K562 (cell line): Measurements from ENCODE around the gene KIF6. TPM values are rescaled to one million over a fixed set of nuclear protein-coding genes. Genes with fewer than 3 reads are reported as not detected.

Experiments used
- ATAC-seq: fragments of 200-7000 bp; cut with Tn5 transposase; 3 replicates; pipeline ENCODE4 v1.9.1; 2020; ENCODE audit warnings: moderate library complexity
- BruUV-seq: library from RNA; stranded (reverse); fragments of 400-500 nt; replicated peaks from 2 replicates; lab custom pipeline; 2021; lab: Mats Ljungman, UMichigan
- CTCF ChIA-PET: fragments of 300-600 bp; formaldehyde crosslinking; extraction: SDS; loops from one replicate; lab custom pipeline; 2021; ENCODE audit warnings: low intra/inter-chr PET ratio; lab: Yijun Ruan, JAX
- POLR2A ChIA-PET: fragments of 300-600, 350-650 bp; sonication (Branson Sonifier 250); formaldehyde crosslinking; extraction: SDS; loops from one replicate; lab custom pipeline; 2021; ENCODE audit warnings: antibody characterized with exemption, inconsistent platforms; lab: Yijun Ruan, JAX
- DNase-seq, 4 experiments: peaks; one replicate each; pipeline versions ENCODE4 v3.0.0 to v3.0.0-alpha.2; 2011 to 2018; ENCODE audit warnings: low spot score in 3 of 4, mixed read lengths in 3 of 4; ENCODE audit errors: extremely low read depth in 1 of 4
- FAIRE-seq: peaks from 2 replicates; lab custom pipeline; 2011; peaks lifted over from hg19 to GRCh38; lab: Jason Lieb, UNC
- H2AFZ ChIP-seq: 2 replicates; pipeline ENCODE4 v1.6.0; 2011; ENCODE audit warnings: low read depth, low read length, control low read depth, inconsistent platforms
- H3K27ac ChIP-seq: fragments of 200-600 bp; 3 replicates; pipeline ENCODE4 v1.8.0; 2011; ENCODE audit warnings: low read depth, mild to moderate bottlenecking, control low read depth, inconsistent platforms, low read length, moderate library complexity, mixed read lengths; ENCODE audit errors: extremely low read depth
- H3K27me3 ChIP-seq, 2 experiments: fragments of 300-600 bp in 1 of 2; 2 replicates in 1 of 2; 3 replicates in 1 of 2; pipeline versions ENCODE4 v1.6.0 to v1.8.0; 2011; ENCODE audit warnings: inconsistent platforms in 2 of 2, low read length in 2 of 2, mild to moderate bottlenecking in 1 of 2, mixed read lengths in 1 of 2, moderate library complexity in 1 of 2; ENCODE audit not compliant: control insufficient read depth in 2 of 2, insufficient read depth in 2 of 2
- H3K36me3 ChIP-seq: fragments of 300-600 bp; 3 replicates; pipeline ENCODE4 v1.8.0; 2011; ENCODE audit warnings: mild to moderate bottlenecking, low read length, inconsistent platforms; ENCODE audit not compliant: control insufficient read depth, insufficient read depth
- H3K4me1 ChIP-seq, 2 experiments: fragments of 200-600 bp in 1 of 2; replicated peaks in 1 of 2; 2 replicates in 1 of 2; 3 replicates in 1 of 2; pipeline versions ENCODE4 v1.5.1 to v1.8.0; 2011; ENCODE audit warnings: inconsistent platforms in 2 of 2, low read length in 2 of 2, mild to moderate bottlenecking in 1 of 2, mixed read lengths in 1 of 2, moderate library complexity in 1 of 2; ENCODE audit not compliant: control insufficient read depth in 2 of 2, insufficient read depth in 2 of 2
- H3K4me2 ChIP-seq: 2 replicates; pipeline ENCODE4 v1.6.1; 2011; ENCODE audit warnings: low read length, control low read depth, inconsistent platforms, mixed read lengths; ENCODE audit not compliant: insufficient read depth
- H3K4me3 ChIP-seq: fragments of 200-600 bp; sonication (generic), shearing (Covaris generic); 2 replicates; pipeline ENCODE4 v1.5.1; 2016; ENCODE audit warnings: control low read depth, inconsistent platforms
- H3K79me2 ChIP-seq: fragments of 200-600 bp; 3 replicates; pipeline ENCODE4 v1.8.0; 2011; ENCODE audit warnings: low read length, inconsistent platforms; ENCODE audit not compliant: control insufficient read depth, insufficient read depth
- H3K9ac ChIP-seq, 2 experiments: 2 replicates each; pipeline versions ENCODE4 v1.6.0 to v1.6.1; 2011; ENCODE audit warnings: low read depth in 2 of 2, low read length in 2 of 2, control low read depth in 1 of 2, inconsistent platforms in 1 of 2, mild to moderate bottlenecking in 1 of 2, mixed read lengths in 1 of 2; ENCODE audit not compliant: insufficient read depth in 1 of 2
- H3K9me1 ChIP-seq: one replicate; pipeline ENCODE4 v1.6.0; 2011; ENCODE audit warnings: inconsistent platforms, mild to moderate bottlenecking, low read length, moderate library complexity; ENCODE audit not compliant: control insufficient read depth, insufficient read depth
- H3K9me3 ChIP-seq: replicated peaks from 2 replicates; pipeline ENCODE4 v1.5.1; 2011; ENCODE audit warnings: low read depth, low read length, inconsistent platforms; ENCODE audit not compliant: control insufficient read depth, insufficient read depth
- H4K20me1 ChIP-seq: replicated peaks from 2 replicates; pipeline ENCODE4 v1.6.1; 2011; ENCODE audit warnings: low read length, inconsistent platforms, mixed read lengths; ENCODE audit not compliant: control insufficient read depth, insufficient read depth
- GMEB1 ChIP-seq: fragments of 250-450 bp; sonication (Bioruptor Pico); IDR thresholded peaks from 2 replicates; pipeline ENCODE4 v1.4.0; 2020; ENCODE audit warnings: mild to moderate bottlenecking
- PYGO2 ChIP-seq: fragments of 450-650 bp; IDR thresholded peaks from 2 replicates; pipeline ENCODE4 v1.6.1; 2016; ENCODE audit warnings: mild to moderate bottlenecking, missing genetic modification characterization, moderate library complexity, missing compliant biosample characterization
- SRSF1 ChIP-seq: fragments of 200-400 bp; formaldehyde crosslinking; IDR thresholded peaks from 2 replicates; pipeline ENCODE4 v1.6.1; 2017; ENCODE audit warnings: mild to moderate bottlenecking, low read depth, low read length, moderate library complexity
- VEZF1 ChIP-seq: fragments of 200-800 bp; sonication (Bioruptor generic); IDR thresholded peaks from 2 replicates; pipeline ENCODE4 v1.6.1; 2017; ENCODE audit warnings: missing genetic modification characterization, missing compliant biosample characterization
- ZNF318 ChIP-seq, 2 experiments: fragments of 450-650 bp; IDR thresholded peaks; 2 replicates each; pipeline ENCODE4 v1.6.1; 2016; ENCODE audit warnings: mild to moderate bottlenecking in 2 of 2, borderline replicate concordance in 1 of 2, low read depth in 1 of 2, moderate library complexity in 1 of 2
- ZNF512 ChIP-seq: IDR thresholded peaks from 2 replicates; pipeline ENCODE4 v1.6.1; 2016; ENCODE audit warnings: missing genetic modification characterization, missing compliant biosample characterization
- ZNF699 ChIP-seq: fragments of 250-450 bp; sonication (Bioruptor Pico); IDR thresholded peaks from 2 replicates; pipeline ENCODE4 v1.8.0; 2021; ENCODE audit warnings: mild to moderate bottlenecking, moderate library complexity; ENCODE audit not compliant: insufficient replicate concordance
- WGBS: fragments of 100-300 bp; shearing (Covaris generic); methylation state at CpG from one replicate; pipeline ENCODE4 v1.1.6; 2016; ENCODE audit warnings: low coverage, mixed read lengths; ENCODE audit not compliant: insufficient coverage; ENCODE audit errors: missing lambda C conversion rate; 5-methylcytosine and 5-hydroxymethylcytosine counted together
- in situ Hi-C: fragments of 300-500 bp; cut with MboI; formaldehyde crosslinking; loops from 4 replicates; pipeline ENCODE4 v1.15.0; 2018; ENCODE audit warnings: inconsistent platforms, mixed read lengths
- intact Hi-C: fragments of 100-400 bp; cut with micrococcal nuclease; formaldehyde crosslinking; loops from 2 replicates; pipeline ENCODE4 v1.14.2; 2022
- polyA plus RNA-seq, 8 experiments: library from polyadenylated mRNA; depleted of rRNA in 4 of 8; stranded (reverse) in 5 of 8; unstranded in 3 of 8; fragments of >200 nt; fragmentation: Nextera tagmentation in 2 of 8; fragmentation: Illumina TruSeq in 1 of 8; extraction: Ambion mirVana in 2 of 8; extraction: Trizol in 1 of 8; gene quantifications; 2 replicates each; pipeline versions ENCODE4 v1.2.1 to v1.2.3, GENCODE V29; 2011 to 2014; ENCODE audit warnings: inconsistent platforms in 1 of 8, missing spikeins in 1 of 8
- total RNA-seq, 7 experiments: library from RNA; depleted of rRNA in 6 of 7; stranded (reverse); fragments of >200 nt in 6 of 7; fragmentation: Illumina TruSeq in 2 of 7; extraction: Trizol in 2 of 7; gene quantifications; 2 replicates each; pipeline versions ENCODE4 v1.2.1 to v1.2.3, GENCODE V29; 2011 to 2021; ENCODE audit warnings: low replicate concordance in 1 of 7

Gene KIF6
- total and polyA plus RNA-seq, 9 of the 15 experiments (the other 6 are each of a cell fraction or from before 2014, with no cell fraction given): not detected

GRCh38 chr6:39476151-39476550 lies 249.1 kb downstream of the KIF6 start:
- DNase-seq (no peak), ATAC-seq (no peak), FAIRE-seq (no peak)
- Histone ChIP-seq H3K4me1 (no peaks in the 10 kb centered on the region), H3K9me3 (no peaks in the 10 kb centered on the region), H2AFZ (no peak overlapping the region), H3K4me3 (no peak overlapping the region), H3K79me2 (no peaks in the 10 kb centered on the region), H3K4me2 (no peak overlapping the region), H3K9me1 (no peaks in the 10 kb centered on the region), H3K27ac (no peak overlapping the region), H3K27me3 (no peaks in the 10 kb centered on the region; a peak in 2 of 5 replicates), H3K36me3 (no peaks in the 10 kb centered on the region), H3K9ac (no peak overlapping the region), H4K20me1 (no peaks in the 10 kb centered on the region)
- in situ Hi-C loops: no loop called here
- CTCF ChIA-PET: no interaction called here
- intact Hi-C loops: loop anchor here (10.0 kb wide), 1 partner anchor 1041 kb away; no protein-coding TSS in a partner anchor
- no TSS peak for BruUV-seq
- POLR2A ChIA-PET: interaction anchor here (1.2 kb wide), 1 partner anchor 127 kb away, joined by 3 read pairs; no protein-coding TSS in a partner anchor
- whole genome bisulfite sequencing: 0% methylated on average over 1 of the region's 1 CpG
- TF ChIP-seq GMEB1 (CRISPR knock-in tag) (no peak), PYGO2 (tag) (no peak), VEZF1 (CRISPR knock-in tag) (no peak), ZNF512 (tag) (no peak), SRSF1 (no peak), ZNF318 (IDR thresholded peaks at IDR 0.05; ENCODE audit: borderline replicate concordance in 1 of 2, low read depth in 1 of 2) (no peak), ZNF699 (CRISPR knock-in tag) (no peak)
